H54 (cell line): ENCODE data around the gene CLVS2.

Source experiments
- DNase-seq: peaks from one replicate; pipeline ENCODE4 v3.0.0; 2011; ENCODE audit warnings: low spot score, mixed read lengths; ENCODE audit not compliant: insufficient read length
- FAIRE-seq: peaks from 3 replicates; lab custom pipeline; 2011; peaks lifted over from hg19 to GRCh38; lab: Jason Lieb, UNC
- POLR2A ChIP-seq: IDR thresholded peaks from 2 replicates; pipeline ENCODE4 v1.6.1; 2011; ENCODE audit warnings: low read depth, mild to moderate bottlenecking, low read length

The CLVS2 gene

DNA sequence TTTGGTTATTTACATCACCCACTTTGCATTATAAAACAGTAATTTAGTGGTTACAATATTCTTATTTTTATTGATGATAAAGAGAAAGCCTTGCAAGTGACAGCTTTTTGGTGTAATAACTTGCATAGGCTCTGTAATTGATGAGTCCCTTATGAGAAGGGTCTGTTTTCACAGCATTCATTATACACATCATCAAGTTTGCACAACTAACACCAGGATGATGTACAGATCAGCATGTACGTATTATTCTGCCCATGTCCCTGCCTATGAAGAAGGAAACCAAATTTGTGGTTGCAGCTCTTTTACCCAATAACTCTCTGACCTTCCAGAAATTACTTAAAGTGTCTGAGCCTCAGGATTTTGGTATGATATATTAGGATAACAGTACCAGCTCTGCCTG lies 59.2 kb downstream of the CLVS2 start:
- DNase-seq: no peak
- FAIRE-seq: no peak
- no peak for TF ChIP-seq POLR2A

DNA sequence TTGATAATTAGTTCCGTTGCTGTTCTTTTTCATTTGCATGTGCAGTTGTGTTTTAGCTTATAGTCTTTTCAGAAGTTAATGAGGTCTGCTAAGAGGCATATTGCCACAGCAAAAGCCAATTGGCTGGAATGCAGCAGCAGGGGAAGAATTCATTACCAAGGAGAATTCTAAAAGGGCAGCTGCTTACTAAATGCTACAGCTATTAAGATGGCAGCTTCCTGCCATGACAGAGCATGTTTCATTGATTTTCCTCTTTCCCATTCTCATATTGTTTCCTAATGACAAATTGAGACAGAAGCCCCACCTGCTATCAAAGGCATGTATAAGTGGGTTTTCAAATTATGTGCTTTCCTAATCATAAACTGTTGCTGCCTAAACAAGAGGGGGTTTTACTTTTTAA lies 66.6 kb downstream of the CLVS2 start:
- FAIRE-seq (no peak), DNase-seq (no peak)
- TF ChIP-seq POLR2A: no peak

DNA sequence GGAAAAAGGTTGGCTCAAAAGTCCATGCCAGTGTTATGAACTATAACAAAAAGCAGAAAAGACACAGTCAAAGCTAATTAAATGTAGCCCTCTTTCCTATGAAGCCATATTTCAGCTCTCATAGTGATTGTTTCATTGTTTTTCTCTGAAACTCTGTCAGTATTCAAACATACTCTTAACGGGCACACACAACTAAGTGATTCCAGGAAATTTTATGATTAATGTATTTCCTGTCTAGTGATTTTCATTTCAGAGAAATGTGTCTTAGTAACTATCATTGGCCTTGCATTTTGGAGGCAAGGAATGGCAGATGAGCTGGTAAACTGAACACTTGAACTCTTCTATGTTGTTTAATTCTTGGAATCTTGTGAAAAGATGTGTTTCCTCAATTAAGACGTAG lies 68.0 kb downstream of the CLVS2 start:
- FAIRE-seq (no peak), DNase-seq (no peak)
- TF ChIP-seq POLR2A: no peak

DNA sequence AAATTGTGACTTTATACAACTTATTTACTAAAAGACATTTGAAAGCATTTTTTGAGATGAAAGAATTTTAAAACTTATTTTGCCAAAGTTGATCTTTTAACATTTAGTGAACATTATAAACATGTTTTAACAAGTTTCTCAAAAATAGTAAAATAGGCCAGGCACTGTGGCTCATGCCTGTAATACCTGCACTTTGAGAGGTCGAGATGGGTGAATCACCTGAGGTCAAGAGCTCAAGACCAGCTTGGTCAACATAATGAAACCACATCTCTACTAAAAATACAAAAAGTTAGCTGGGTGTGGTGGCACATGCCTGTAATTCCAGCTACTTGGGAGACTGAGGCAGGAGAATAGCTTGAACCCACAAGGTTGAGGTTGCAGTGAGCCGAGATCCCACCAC lies 78.6 kb downstream of the CLVS2 start:
- TF ChIP-seq POLR2A: no peak
- FAIRE-seq: no peak
- no peak for DNase-seq

DNA sequence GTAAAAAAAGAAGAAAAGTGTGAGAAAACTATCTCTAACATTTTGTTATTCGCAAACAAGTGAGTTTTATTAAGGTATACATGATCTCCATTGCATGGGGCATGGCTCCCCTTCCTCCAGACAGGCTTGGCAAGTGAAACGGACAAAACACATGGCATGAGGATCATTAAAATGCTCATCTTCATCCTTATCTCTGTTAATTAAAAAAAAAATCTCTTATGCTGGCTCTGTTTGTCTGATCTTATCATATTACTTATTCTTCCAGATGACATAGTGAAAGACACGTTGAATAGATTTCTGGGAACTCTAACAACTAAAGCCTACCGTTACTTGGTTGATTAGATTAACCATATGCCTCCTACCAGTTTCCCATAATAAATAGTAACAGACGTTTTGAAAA lies 89.4 kb downstream of the CLVS2 start:
- FAIRE-seq (no peak), DNase-seq (no peak)
- no peak for TF ChIP-seq POLR2A

DNA sequence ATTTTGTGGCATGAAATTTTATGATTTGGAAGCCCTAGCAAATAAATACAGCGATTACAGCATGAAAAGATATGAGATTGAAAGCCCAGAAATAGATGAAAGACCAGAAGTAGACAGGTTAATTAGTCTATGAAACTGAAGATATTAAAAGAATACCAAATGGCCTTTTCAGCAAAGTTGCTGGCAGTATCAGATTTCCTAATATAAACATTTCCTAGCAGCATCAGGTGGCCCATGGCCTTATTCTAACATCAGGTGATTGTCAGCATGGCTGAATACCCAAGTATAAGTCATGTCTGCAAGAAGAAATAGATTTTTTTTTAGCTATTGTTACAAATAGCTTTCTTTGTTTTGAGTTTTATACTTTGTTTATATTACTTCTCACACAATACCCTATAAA lies 93.2 kb downstream of the CLVS2 start:
- FAIRE-seq (no peak), DNase-seq (no peak)
- TF ChIP-seq POLR2A: no peak

DNA sequence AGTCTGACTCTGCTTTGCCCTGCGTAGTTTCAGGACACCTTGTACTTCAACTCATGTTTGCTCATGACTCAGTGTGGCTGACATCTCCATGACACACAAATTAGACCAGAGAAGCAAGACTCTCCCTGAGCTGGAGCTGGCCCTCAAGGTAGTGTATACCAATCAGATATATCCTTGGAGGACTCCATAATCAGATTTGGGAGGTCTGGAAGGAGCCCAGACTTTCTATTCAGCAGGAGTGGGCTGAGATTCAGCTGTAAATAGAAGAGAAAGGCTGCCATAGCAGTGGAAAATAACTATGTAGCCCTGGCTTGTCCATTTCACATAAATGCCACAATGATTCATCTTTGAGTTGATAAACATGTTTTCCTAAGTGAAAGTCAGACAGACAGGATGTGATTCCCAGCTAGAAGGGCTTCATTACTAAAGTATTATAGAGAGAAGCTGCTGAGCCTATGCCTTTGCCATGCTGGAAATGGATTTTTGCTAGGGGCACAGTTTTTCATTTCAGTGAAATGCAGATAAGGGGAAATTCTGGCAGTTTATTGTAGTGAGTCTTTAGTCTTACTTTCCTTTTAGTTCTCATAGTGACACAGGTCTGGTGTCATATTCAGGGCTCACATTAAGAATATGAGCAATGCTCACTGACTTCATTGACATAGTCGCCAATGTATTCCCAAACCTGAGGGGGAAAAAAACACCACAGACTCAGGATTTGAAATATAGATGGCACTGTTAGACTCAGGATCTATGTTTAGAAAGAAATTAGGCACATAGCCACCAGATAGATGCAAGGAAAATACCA lies 95.3 kb downstream of the CLVS2 start:
- DNase-seq (no peak), FAIRE-seq (no peak)
- TF ChIP-seq POLR2A: no peak

DNA sequence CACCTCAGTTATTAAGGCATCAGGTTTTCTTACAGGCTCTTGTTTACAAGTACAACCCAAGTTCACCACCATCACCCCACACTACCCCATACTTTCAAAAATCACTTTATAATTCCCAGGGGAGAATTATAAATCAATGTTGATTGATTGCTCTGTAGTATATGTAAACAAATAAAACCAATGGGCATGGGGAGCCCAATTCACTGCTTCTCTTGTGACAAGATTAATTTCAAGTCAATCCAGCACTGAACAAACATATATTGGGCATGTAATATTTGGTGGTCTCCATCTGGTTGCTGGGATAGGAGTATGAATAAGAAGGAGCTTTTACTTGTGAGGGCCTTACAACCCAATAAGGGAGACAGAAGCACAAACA lies 95.8 kb downstream of the CLVS2 start:
- DNase-seq (no peak), FAIRE-seq (no peak)
- no peak for TF ChIP-seq POLR2A

DNA sequence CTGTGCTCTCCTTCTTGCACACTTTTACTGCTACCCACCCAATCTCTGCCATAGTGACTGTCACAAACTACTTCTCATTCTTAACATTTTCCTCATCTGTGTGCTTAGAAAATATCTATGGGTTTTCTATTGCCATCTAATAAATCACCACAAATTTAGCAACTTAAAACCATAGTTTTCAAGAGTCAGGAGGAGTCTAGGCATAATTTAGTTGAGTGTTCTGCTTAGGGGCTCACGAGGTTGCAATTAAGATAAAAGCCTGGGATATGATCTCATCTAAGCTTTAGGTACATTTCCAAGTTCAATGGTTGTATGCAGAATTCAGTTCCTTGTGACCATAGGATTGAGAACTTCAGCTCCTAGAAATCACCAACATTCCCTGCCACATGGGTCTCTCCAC lies 98.8 kb downstream of the CLVS2 start:
- TF ChIP-seq POLR2A: no peak
- FAIRE-seq (no peak), DNase-seq (no peak)

DNA sequence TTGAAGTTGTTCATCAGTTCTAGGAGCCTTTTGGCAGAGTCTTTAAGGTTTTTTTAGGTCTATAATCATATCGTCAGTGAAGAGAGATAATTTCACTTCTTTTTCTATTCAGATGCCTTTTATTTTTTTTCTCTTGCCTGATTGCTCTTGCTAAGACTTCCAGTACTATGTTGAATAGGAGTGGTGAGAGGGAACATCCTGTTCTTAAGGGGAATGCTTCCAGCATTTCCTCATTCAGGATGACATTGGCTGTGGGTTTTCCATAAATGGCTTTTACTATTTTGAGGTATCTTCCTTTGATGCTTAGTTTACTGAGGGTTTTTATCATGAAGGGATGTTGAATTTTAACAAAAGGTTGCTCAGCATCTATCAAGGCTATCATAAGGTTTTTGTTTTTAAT lies 109.5 kb downstream of the CLVS2 start:
- FAIRE-seq: no peak
- DNase-seq: no peak
- no peak for TF ChIP-seq POLR2A

DNA sequence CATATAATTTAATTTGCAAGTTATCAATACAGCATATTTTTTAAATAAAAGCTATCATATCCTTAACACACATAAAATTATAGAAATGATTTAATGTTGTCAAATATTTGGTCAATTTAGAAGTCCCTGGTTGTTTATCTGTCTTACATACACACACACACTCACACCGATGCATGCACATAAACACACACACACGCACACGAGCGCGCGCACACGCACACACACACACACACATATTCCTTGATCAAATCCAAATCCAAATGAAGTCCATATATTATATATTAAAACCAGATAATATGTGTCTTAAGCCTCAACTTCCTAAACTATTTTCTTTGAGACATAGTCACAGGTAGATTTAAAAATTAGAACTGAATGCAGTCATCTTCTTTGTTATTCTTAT lies 120.3 kb downstream of the CLVS2 start:
- FAIRE-seq (no peak), DNase-seq (no peak)
- TF ChIP-seq POLR2A: no peak

DNA sequence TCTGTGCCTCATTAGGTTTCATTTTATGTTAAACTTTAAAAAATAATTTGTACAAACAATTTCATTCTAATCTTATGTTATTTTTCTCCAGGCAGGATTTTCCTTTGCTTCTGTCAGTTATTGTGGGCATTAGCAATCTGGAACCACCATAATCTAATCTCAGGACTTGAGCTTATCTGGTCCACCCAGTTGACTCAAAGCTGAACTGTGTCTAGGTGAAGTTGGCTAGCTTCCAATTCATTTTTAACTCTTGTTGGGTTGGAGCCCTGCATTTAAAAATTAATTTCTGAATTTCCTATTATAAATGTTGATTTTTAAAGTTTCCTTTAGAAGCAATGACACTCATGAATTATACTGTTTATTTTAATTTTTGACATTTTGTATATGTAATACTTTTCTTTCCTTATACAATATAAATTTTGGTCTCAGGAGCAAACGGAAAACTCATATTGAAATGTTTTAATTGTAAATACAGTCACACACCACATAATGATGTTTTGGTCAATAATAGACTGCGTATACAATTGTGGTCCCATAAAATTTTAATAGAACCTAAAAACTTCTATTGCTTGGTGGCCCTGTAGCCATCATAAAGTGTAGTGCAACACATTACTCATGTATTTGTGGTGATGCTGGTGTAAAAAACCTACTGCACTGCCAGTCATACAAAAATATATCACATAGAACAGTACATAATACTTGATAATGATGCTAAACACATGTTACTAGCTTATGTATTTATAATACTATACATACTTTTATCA lies 121.3 kb downstream of the CLVS2 start:
- DNase-seq: no peak
- FAIRE-seq: no peak
- no peak for TF ChIP-seq POLR2A

DNA sequence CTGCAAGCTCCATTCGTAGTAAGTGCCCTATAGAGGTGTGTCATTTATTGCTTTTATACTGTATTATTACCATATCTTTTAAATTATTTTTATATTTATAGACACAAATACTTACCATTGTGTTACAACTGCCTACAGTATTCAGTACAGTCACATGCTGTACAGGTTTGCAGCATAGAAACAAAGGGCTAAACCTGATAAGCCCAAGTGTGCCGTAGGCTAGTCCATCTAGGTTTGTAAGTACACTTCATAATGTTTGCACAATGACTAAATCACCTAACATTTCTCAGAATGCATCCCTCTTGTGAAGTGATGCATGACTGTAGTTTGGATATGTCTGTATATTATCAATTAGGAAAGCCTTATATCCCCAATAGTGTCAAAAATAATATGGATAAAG lies 122.8 kb downstream of the CLVS2 start:
- DNase-seq (no peak), FAIRE-seq (no peak)
- TF ChIP-seq POLR2A: no peak
